SU-DHL-6 (cell line): Measurements from ENCODE around the gene G3BP1.

Source experiments
- CTCF ChIP-seq: fragments of 200-600 bp; sonication (generic); IDR thresholded peaks from one replicate; pipeline ENCODE4 v1.5.1; 2017; ENCODE audit warnings: antibody characterized with exemption, mild to moderate bottlenecking, low read length, moderate library complexity; ENCODE audit not compliant: insufficient read depth, poor library complexity, severe bottlenecking
- EZH2phosphoT487 ChIP-seq: fragments of 200-600 bp; sonication (generic), shearing (Covaris generic); conservative IDR thresholded peaks from 2 replicates; pipeline ENCODE4 v1.6.1; 2018; ENCODE audit warnings: mild to moderate bottlenecking, antibody characterized with exemption, low read length, moderate library complexity, mixed read lengths

- no peak for TF ChIP-seq CTCF
- no peak for TF ChIP-seq EZH2phosphoT487
Observed at GRCh38 chr5:151751091-151751490, 20.7 kb upstream of the G3BP1 start.
